Measurements from ENCODE around the gene INTS1.

The INTS1 gene

DNA sequence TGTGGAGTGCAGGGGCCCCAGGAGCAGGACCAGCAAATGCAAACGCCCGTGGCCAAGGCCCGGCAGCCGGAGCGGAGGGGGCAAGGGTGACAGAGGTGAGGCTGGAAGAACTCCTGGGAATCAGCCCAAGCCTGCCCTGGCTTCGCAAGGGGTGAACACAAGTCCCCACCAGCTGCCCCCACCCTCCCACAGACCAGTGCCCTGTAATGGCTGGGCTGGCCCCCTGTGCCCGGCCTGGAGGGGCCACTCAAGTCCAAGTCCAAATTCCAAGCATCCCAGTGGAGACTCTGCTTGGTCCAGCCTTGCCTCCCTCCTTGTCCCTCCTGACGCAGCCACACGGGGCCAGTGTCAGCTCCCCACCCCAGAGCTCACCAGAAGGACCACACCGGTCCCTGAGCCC is 73.0 kb downstream of the INTS1 start:
- DNase-seq (ENCODE audit: low read depth) = no peak

DNA sequence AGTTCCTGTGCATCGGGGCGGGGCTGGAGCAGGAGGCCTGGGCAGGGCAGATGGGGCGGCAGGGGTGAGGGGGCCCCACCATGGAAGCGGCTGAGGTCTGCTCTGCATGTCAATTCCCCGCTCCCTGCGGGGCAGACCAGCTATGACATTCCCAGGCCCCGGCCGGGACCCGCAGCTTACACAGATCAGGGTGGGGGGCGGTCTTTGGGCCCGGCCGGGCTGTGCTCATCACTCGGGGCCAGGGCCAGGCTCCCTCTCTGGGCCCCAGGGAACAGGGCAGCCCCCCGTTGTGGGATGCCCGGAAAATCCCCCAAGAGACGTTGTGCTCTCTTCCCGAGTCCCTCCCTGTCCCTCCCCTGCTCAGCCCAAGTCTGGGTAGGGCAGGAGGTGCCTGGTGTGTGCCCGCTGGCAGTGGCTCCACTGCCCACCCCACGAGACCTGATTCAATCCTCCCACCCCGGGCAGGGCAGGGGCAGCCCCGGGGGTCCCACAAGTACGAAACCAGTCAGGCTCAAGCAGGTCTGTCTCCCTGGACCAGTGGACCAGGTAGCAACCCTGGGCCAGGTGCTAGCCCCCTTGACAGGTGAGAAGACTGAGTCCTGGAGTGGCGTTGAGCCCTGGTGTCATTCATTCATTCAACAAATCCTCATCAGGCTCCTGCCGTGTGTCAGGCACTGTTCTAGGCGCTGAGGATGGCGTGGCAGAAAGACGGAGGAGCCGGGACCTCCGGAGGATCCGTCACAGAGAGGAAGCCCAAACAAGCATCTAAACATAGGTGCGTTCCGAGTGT is 73.9 kb downstream of the INTS1 start:
- no peak for DNase-seq (ENCODE audit: low read depth)

DNA sequence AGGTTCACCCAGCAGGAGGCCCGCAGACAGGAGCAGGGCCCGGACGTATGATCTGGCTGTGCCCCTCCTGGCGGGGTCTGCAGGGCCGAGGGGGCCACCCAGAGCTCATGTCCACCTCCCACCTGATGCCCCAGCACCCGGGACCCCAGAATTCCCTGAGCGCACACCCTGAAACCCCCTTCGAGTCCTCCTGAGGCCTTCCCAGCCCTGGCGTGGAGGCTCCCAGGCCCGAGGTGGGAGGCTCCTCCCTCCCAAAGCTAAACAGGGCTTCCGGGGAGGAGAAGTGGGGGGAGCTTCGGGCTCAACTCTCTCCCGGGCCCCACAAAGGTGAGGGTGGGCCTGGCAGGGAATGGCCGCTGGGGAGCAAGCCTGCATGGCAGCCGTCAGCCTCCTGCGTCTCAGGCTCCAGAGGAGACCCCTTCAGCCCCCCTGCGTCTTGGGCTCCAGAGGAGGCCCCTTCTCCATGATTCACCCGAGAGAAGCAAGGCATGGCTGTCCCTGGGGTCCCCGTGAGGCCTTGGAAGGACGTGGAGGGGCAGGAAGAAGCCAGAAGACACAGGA is 75.2 kb downstream of the INTS1 start:
- no peak for DNase-seq (ENCODE audit: low read depth)

DNA sequence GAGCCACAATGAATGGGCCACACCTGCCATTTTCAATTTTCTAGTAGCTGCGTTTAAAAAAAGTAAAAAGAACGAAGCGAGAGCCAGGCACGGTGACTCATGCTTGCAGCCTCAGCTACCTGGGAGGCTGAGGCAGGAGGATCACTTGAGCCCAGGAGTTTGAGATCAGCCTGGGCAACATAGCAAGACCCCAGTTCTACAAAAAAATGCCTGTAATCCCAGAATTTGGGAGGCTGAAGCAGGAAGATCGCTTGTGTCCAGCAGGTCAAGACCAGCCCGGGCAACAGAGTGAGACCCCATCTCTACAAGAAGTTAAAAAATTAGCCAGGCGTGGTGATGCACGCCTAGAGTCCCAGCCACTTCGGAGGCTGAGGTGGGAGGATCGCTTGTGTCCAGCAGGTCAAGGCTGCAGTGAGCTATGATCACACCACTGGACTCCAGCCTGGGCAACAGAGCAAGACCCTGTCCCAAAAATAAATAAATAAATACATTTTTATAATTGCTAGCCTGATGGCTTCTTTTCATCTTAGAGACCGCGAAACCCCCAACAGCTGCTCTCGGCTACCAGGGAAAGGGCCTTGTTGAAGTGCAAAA is 77.0 kb downstream of the INTS1 start:
- DNase-seq (ENCODE audit: low read depth) = no peak

DNA sequence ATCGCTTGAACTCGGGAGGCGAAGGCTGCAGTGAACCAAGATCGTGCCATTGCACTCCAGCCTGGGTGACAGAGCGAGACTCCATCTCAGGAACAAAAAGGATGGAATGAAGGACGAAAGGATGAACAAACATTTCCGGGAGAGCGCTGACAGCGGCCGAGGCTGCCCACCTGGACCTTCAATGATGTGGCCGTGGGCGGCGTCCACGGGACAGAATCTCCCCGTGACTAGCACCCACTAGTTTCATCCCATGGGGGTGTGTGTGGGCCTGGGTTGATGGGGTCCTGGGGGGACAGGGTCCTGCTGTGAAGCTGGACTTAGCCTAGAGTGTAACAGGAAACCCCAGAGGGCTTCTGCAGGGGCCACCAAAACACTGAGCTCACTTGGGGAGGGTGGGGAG is 77.7 kb downstream of the INTS1 start:
- no peak for DNase-seq (ENCODE audit: low read depth)

DNA sequence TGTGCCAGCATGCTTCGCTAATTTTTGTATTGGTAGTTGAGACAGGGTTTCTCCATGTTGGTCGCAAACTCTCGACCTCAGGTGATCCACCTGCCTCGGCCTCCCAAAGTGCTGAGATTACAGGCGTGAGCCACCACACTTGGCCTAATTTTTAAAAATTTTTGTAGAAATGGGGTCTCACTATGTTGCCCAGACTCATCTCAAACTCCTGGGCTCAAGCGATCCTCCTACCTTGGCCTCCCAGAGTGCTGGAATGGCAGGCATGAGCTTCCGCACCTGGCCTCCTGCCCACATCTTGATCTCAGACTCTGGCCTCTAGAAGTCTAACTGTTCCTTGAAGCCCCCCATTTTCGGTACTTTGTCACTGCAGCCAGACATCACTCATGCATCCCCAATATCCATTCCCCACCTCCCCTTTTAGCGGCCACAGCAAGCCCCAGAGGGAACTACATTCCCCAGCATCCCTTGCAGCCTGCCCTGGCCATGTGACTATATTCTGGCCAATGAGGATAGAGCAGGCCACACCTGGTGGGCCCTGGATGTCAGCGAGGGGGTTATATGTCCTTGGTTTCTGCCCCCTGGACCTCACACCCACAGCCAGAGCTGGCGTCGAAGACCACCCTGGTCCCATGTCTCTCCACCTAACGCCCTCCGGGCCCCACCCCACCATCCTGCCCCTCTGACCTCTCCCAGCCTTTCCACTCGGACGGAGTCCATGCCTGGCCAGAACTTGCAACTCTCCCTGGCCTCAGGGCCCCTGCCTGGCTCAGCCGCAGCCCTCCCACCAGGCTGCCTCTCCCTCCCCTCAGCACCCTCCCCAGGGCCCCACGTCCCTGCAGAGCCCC is 78.7 kb downstream of the INTS1 start:
- DNase-seq (ENCODE audit: low read depth) = no peak

DNA sequence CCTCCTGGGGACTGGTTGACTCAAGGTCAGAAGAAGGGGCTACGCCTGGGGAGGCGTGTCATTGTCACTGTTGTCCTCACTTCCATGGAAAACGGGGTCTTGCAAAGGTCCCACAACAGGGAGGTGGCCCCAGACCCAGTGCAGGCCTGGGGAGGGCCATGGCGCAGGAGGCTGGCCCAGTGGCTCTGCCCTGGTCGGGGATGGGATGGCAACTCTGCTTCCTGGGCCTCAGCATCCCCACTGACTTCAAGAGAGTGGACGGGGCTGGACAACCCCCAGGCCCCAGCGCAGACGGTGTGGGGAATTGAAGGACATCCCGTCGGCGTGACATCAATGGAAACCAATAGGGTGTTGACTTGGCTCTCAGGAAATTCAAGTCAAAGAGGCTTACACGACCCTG is 80.1 kb downstream of the INTS1 start:
- DNase-seq (ENCODE audit: low read depth) = no peak

DNA sequence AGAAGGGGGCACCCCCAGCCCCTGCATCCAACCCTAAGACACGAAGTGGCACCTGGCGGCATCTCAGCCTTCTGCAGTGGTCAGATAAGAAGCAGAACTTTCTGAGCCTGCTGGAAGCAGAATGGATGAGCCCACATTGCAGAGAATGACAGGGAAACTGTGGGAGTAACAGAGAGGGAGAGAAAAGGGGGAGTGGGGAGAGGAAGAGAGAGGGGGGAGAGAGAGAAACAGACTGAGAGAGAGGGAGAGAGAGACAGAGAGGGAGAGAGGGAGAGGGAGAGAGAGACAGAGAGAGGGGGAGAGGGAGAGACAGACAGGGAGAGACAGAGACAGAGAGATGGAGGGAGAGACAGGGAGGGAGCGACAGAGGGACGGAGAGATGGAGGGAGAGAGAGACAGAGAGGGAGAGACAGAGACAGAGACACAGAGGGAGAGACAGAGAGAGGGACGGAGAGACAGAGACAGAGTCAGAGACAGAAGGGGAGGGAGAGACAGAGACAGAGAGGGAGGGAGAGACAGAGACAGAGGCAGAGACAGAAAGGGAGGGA is 80.9 kb downstream of the INTS1 start:
- DNase-seq (ENCODE audit: low read depth) = no peak

DNA sequence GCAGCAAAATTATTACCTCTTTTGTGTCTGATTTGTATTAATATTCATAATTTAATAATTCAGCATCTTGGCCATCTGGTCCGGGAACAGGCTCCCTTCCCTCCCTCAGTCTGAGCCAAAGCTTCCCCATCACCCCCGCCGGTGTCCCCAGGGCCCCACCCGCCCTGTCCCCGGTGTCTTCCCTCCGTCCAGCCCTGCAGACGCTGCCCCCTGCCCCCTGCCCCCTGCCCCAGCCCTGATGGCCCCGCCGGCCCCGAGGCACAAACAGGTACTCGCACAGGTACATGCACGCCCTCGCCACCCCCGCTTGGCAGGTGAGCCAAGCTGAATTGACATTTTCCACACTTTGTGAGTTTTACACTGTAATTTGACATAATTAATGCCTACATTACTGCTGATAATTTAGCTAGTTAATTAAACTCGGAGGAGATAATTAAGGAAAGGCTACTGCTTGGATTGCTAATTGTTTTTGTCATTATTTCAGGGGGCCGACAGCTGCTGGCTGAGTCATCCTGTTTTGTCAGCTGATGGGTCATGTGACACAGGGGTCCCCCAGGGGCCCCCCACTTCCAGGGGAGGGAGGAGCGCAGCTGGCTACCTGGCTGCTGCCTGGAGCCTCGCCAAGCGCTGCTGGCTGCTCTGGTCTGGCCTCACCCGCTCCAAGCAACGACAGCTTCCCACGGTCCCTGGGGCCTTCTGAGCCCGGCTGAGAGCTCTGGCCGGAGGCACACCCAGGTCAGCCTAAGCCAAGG is 81.5 kb downstream of the INTS1 start:
- DNase-seq (ENCODE audit: low read depth) = no peak

DNA sequence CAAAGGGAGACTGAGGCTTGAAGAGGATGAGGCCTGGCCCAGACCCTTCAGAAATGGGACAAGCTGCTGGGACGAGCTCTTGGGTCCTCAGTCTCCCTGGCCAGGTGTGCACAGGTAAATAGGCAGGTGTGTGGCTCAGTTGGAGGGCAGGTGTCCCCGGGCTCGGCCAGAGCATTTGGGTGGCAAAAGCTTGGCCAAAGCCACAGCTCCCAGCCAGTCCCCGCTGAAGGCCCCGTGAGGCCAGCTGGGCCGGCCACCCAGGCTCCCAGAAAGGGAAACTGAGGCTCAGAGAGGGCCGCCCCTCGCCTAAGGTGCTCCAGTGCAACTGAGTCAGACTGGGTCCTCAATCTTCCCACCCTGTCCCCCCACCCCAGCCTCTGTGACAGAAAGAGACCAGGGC is 82.2 kb downstream of the INTS1 start:
- no peak for DNase-seq (ENCODE audit: low read depth)

DNA sequence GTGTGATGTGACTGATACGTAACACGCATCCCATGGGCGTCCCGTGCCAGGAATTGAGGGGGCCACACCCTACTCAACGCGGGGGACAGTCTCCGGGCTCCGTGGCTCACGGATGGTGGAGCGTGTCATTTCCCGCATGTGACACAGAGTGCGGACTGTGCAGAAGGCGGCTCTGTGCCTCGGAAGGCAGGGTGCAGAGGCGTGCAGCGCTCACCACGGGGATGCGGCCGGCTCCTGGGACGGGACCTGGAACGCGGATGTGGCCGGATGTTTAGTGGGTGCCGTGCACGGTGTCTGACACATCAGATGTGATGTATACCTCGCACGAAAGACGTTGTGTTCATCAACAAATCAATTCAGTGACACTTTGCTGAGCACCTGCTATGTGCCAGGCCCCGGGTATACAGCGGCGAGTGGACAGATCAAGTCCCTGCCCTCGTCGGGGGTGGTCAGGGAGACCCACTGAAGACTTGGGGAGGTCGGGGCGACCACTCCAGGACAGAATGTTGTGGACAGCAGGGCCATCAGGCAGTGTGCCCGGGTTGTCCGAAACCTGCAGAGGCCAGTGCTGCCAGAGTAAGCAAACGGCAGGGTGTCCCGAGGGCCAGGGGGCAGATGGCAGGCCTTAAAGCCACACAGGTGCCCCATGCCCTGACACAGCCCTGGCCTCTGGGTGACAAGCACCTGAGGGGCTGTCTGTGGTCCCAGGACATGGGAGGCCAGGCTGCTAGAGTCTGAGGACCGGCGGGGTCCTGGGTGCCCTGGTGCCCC is 83.0 kb downstream of the INTS1 start:
- DNase-seq (ENCODE audit: low read depth) = no peak
